Superior temporal gyrus (tissue), 1 donor: ENCODE results near the gene GCK.
"Not testable (repeated sequence)": the region's sequence is repeated elsewhere in the genome, so short reads cannot be mapped to it uniquely, and the experiment has no call there.

ENCODE experiments used
- DNase-seq: peaks from one replicate; pipeline ENCODE4 v3.0.0-alpha.2; 2016; ENCODE audit errors: extremely low spot score

GCK gene

DNA sequence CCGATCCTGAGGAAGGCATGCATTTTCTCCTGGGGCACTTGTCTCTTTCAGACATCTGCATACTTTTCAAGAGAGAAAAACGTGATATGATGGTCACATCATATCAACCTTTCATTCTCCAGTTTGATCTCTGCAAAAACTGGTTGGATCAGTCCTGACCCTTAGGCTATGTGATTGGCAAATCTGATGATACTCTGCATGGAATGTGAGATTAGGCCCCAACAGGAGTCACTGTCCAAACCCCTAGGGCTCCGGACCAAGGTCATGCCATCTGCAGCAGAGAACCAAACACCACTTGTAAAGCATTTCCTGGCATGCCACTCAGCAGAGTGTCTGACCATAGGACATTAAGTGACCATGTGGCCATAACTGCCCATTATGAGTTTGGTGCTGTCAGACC lies 8.6 kb downstream of the GCK start:
- no peak for DNase-seq

DNA sequence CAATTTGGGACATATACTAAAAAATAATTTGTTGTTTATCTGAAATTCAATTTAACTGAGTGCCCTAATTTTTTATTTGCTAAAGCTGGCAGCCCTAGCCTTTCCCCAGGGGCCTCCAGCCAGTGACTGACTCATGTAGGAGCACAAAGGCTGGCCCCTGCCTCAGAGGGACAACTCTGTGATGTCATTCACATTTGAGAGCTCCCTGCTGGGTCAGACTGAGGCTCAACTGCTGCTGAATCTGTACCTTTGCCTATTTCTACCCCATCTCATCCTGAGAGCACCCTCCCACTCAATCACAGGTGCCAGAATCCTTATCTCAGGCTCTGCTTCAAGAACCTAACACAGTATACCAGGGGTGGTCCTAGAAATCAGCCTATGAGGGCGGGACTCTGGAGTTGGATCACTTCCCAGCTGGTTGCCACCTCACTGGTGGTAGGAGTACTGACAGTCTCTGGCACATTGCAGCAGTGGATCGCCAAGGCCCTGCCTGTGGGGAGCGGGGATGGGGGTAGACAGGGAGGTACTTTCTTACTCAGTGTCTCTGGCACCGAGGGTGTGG lies 11.6 kb downstream of the GCK start:
- DNase-seq, result no peak

GRCh38 chr7:44176486-44176885 lies 12.8 kb downstream of the GCK start:
- DNase-seq, result no peak

GRCh38 chr7:44175730-44176129 lies 13.5 kb downstream of the GCK start:
- DNase-seq, result no peak

- DNase-seq, result not testable (repeated sequence)
Observed at GRCh38 chr7:44174694-44174948, 14.6 kb downstream of the GCK start.

DNA sequence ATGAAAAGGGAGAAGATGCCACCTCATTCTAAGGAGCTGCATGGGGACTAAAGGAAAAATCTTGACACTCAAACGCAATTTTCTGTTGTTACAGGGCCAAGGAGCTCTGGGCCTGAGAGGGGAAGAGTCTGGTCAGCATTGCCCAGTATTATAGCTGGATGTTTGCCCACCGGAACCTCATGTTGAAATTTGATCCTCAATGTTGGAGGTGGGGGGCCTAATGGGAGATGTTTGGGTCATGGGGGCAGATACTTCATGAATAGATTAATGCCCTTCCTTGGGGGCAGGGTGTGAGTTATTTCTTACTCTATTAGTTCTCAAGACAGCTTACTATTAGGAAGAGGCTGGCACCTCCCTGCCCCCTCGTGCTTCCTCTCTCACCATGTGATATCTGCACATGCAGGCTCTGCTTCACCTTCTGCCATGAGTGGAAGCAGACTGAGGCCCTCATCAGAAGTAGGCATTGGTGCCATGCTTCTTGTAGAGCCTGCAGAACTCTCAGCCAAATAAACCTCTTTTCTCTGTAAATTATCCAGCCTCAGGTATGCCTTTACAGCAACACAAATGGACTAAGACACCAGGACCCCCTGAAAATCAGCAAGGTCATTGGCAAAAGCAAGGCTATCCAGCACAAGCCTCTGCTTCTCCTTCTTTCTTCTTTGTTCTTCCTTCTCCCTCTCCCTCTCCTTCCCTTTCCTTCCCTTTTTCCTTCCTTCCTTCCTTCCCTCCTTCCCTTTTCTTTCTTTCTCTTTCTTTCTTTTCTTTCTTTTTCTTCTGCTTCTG lies 15.1 kb downstream of the GCK start:
- no peak for DNase-seq

DNA sequence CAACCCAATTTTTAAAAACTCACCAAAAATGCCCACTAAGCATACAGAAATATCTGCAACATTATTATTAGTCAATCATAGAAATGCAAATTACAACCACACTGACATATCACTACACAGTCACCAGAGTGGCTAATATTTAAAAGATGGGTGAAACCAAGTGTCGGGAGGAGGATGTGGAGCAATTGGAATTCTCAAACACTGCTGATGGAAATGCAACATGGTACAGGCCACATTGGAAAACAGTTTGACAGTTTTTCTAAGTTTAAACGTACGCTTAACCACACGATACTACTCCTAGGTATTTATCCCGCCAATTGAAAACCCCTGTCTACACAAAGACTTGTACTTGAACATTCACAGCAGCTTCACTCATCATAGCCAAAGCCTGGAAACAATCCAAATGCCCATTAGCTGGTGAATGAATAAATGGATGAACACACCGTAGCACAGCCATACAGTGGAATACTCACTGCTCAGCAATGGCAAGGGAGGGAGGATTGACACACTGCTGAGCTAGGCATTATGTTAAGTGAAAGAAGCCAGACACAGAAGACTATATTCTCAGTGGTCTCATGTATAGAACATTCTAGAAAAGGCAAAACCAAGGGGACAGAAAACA lies 16.3 kb downstream of the GCK start:
- DNase-seq, result no peak

DNA sequence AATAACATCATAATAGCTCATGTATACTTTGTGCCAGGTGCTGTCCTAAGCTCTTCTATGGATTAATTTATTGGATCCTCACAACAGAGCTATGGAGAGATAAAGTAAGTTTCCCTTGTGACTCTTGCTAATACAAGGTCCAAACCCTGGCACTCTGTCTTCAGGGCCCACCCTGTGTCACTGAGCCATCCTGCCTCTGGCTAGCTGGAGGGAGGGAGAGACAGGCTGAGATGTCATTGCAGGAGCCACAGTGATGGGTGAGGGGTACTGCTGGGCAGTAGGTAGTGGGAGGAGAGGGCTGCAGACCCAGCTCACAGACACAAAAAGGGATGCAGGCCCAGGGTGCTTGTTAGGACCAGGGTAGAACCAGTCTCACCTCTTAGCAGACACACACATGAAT lies 16.9 kb downstream of the GCK start:
- DNase-seq, result no peak

DNA sequence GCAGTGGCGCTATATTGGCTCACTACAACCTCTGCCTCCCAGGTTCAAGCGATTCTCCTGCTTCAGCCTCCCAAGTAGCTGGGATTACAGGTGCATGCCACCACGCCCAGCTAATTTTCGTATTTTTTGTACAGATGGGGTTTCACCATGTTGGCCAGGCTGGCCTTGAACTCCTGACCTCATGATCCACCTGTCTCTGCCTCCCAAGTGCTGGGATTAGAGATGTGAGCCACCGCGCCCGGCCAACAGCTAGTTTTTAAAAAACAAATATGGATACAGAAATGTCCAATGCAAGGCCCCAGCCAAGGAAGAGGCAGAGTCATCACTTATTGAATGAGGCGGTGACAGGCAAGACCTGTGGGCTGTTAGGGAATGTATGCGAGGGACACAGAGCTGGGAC lies 17.3 kb downstream of the GCK start:
- not testable (repeated sequence) for DNase-seq

- DNase-seq, result no peak
Observed at GRCh38 chr7:44167920-44168319, 21.3 kb downstream of the GCK start.

DNA sequence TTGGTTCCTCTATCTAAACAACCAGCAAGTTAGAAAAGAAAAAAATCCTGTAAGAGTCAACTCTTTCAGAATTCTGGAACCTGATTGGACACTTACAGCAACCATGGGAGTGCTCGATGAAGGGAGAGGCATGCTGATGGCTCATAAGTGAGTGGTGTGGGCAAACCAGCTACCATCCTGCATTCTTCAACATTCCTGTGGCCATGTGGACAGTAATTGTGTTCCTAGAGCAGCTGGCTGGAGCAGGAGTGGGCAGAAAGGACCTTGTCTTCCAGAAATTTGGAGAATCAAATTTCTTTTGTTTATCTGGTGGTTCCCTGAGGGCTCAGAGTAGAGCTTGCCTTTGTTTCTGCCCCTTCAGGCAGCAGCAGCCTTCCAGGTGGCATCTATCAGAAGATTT lies 25.6 kb downstream of the GCK start:
- no peak for DNase-seq

DNA sequence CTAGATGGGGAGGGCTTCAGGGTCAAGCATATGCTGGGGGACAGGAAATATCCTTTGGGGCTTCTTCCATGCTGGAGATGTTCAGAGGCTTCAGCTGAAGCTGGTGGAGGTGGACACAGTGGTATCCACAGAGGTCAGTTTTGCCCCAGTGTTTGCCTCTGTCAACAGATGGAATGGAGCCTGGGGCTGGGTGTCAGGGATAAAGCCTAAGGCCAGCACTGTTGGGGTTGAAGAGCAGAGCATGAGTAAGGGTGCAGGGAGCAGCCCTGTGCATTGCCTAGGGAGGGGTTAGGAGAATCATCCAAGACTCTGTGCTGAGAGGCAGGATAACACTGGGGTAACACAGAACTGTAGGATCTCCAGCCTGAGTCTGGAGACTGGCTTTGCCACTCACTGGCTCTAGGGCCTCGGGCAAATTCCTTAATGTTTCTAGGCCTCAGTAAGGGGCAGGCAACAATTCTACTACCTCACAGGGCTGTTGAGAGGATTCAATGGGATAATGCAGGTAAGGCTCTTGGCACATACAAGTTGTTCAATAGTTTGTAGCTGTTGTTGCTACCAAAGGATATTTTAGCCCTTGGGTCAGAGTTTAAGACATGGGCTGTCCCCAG lies 26.3 kb downstream of the GCK start:
- DNase-seq, result no peak

GRCh38 chr7:44162179-44162578 lies 27.1 kb downstream of the GCK start:
- DNase-seq, result no peak

DNA sequence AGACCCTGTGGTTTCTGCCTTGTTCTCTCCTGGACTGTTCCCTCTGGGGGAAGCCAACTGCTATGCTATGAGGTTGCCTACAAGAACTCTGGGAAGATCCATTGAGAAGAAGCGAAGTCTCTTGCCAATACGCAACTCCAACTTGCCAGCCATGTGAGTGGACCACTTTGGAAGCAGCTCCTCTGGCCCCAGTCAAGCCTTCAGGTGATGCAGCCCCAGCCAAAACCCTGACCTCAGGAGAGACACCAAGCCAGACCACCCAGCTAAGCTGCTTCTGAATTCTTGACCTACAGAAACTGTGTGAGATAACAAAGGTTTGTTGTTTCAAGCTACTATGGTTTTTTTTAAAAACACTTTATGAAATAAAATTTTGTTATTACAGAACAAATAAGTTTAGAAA lies 27.9 kb downstream of the GCK start:
- no peak for DNase-seq

- no peak for DNase-seq
Observed at GRCh38 chr7:44159824-44160630, 29.2 kb downstream of the GCK start.

- DNase-seq, result no peak
Observed at GRCh38 chr7:44158873-44159631, 30.2 kb downstream of the GCK start.

GRCh38 chr7:44158096-44158872 lies 31.0 kb downstream of the GCK start:
- DNase-seq, result no peak

- DNase-seq, result no peak
Observed at GRCh38 chr7:44157116-44158080, 31.8 kb downstream of the GCK start.

DNA sequence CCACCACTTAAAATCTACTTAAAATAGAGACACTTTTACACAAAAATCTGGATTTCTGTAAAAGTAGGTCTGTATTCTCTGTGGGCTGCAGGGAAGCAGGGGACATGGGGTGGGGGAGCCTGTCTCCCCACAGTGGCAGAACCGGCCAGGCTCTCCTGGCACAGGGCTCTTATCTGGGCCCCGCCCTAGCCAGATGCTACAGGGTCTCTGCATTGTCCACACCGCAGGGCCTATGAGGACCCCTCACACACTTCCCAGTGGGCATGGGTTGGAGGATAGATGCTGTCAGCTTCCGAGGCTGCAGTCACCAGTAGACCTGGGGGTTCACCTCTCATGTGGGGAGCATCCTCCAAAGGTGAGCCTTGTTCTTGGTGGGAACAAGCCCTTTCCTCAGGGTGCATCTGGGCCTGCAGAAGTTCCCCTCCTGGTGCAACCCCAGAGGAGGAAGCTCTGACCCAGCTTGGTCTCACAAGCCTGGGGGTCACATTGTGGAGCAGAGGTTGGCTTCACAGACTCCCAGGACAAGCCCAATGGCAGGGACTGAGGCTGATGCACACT lies 32.7 kb downstream of the GCK start:
- no peak for DNase-seq
